ENCODE data around the gene FGF11.

The FGF11 gene

DNA sequence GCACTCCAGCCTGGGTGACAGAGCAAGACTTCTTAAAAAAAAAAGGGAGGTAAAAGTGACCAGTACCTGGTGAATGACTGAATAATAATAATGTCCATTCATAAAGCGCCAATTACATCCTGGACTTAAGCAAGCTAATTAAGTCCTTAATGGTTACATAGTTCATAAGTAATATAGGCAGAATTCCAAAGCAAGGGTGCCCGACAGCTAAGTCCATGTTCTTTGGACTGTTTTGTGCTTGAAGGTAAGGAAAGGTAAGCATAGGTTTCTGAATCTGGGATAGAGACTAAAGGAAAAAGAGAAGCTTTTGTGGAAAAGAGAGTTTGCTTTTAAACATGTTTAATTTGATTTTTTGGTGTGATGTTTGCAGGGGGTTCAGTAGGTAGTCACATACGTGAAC is 54.6 kb downstream of the FGF11 start:
- no peak for DNase-seq (ENCODE audit: low read depth, low spot score)
- no peak overlapping the region for H3K27ac ChIP-seq
